Activated CD4-positive, alpha-beta T cell treated with anti-CD3 and anti-CD28 coated beads for 4 hours (primary cell): Measurements from ENCODE around the gene MTCH1.
"Not testable (repeated sequence)": the region's sequence is repeated elsewhere in the genome, so short reads cannot be mapped to it uniquely, and the experiment has no call there.

Experiments
- DNase-seq, 2 donors: peaks; one replicate each; pipeline ENCODE4 v3.0.0-alpha.2; 2020

The MTCH1 gene

GRCh38 chr6:36947570-36948351, 38.2 kb downstream of the MTCH1 start:
- peak; percentile 24 to 26 for DNase-seq

GRCh38 chr6:36946526-36946925, 39.5 kb downstream of the MTCH1 start:
- no peak for DNase-seq

- DNase-seq, result no peak
Observed at GRCh38 chr6:36945301-36945700, 40.7 kb downstream of the MTCH1 start.

GRCh38 chr6:36944650-36945049, 41.3 kb downstream of the MTCH1 start:
- no peak for DNase-seq

GRCh38 chr6:36942329-36942728, 43.7 kb downstream of the MTCH1 start:
- DNase-seq, result not testable (repeated sequence)

- not testable (repeated sequence) for DNase-seq
Observed at GRCh38 chr6:36941561-36941960, 44.4 kb downstream of the MTCH1 start.

GRCh38 chr6:36940027-36940426, 46.0 kb downstream of the MTCH1 start:
- no peak for DNase-seq

- not testable (repeated sequence) for DNase-seq
Observed at GRCh38 chr6:36939005-36939404, 47.0 kb downstream of the MTCH1 start.

GRCh38 chr6:36938536-36938935, 47.5 kb downstream of the MTCH1 start:
- DNase-seq, result no peak

GRCh38 chr6:36937896-36938295, 48.1 kb downstream of the MTCH1 start:
- DNase-seq, result no peak

GRCh38 chr6:36936824-36937223, 49.2 kb downstream of the MTCH1 start:
- no peak for DNase-seq

GRCh38 chr6:36934901-36935300, 51.1 kb downstream of the MTCH1 start:
- DNase-seq, result no peak

GRCh38 chr6:36933519-36933918, 52.5 kb downstream of the MTCH1 start:
- no peak for DNase-seq

- no peak for DNase-seq
Observed at GRCh38 chr6:36933102-36933501, 52.9 kb downstream of the MTCH1 start.

- DNase-seq, result no peak
Observed at GRCh38 chr6:36930483-36930882, 55.5 kb downstream of the MTCH1 start.

GRCh38 chr6:36929607-36930006, 56.4 kb downstream of the MTCH1 start:
- no peak for DNase-seq

GRCh38 chr6:36929152-36929551, 56.8 kb downstream of the MTCH1 start:
- DNase-seq, result no peak

- no peak for DNase-seq
Observed at GRCh38 chr6:36928547-36928918, 57.5 kb downstream of the MTCH1 start.

- DNase-seq, result no peak
Observed at GRCh38 chr6:36927691-36928546, 58.1 kb downstream of the MTCH1 start.

GRCh38 chr6:36926708-36927513, 59.1 kb downstream of the MTCH1 start:
- no peak for DNase-seq

- DNase-seq, result no peak
Observed at GRCh38 chr6:36925809-36926208, 60.2 kb downstream of the MTCH1 start.

- DNase-seq, result no peak
Observed at GRCh38 chr6:36924778-36925374, 61.1 kb downstream of the MTCH1 start.

GRCh38 chr6:36924131-36924530, 61.9 kb downstream of the MTCH1 start:
- DNase-seq, result no peak
